Aorta (tissue), 5 donors: ENCODE results near the gene ZC3H12A. TPM values are rescaled to one million over a fixed set of nuclear protein-coding genes. Genes with fewer than 3 reads are reported as not detected.

ENCODE experiments used
- ATAC-seq: fragments of 200-7000 bp; cut with Tn5 transposase; one replicate; pipeline ENCODE4 v1.9.1; 2022; ENCODE audit warnings: moderate library complexity; ENCODE audit not compliant: low FRiP score
- DNase-seq, 2 donors: peaks; one replicate each; pipeline ENCODE4 v3.0.0-alpha.2; 2020
- H3K27ac ChIP-seq, 2 donors: one replicate each; pipeline ENCODE4 v1.5.1; 2013; ENCODE audit warnings: low read length in 2 of 2, mild to moderate bottlenecking in 2 of 2, moderate library complexity in 2 of 2, control low read depth in 1 of 2, inconsistent platforms in 1 of 2, low read depth in 1 of 2
- H3K27me3 ChIP-seq, 2 donors: one replicate each; pipeline ENCODE4 v1.6.1; 2013; ENCODE audit warnings: control low read depth in 1 of 2, low read length in 1 of 2, mild to moderate bottlenecking in 1 of 2, moderate library complexity in 1 of 2; ENCODE audit not compliant: insufficient read depth in 2 of 2, control insufficient read depth in 1 of 2
- H3K36me3 ChIP-seq, 2 donors: one replicate each; pipeline ENCODE4 v1.6.1; 2013; ENCODE audit warnings: control low read depth in 1 of 2, low read length in 1 of 2, mild to moderate bottlenecking in 1 of 2; ENCODE audit not compliant: insufficient read depth in 2 of 2, control insufficient read depth in 1 of 2
- H3K4me1 ChIP-seq, 2 donors: one replicate each; pipeline ENCODE4 v1.6.1; 2013; ENCODE audit warnings: low read length in 2 of 2, control low read depth in 1 of 2, mild to moderate bottlenecking in 1 of 2, moderate library complexity in 1 of 2; ENCODE audit not compliant: insufficient read depth in 2 of 2, control insufficient read depth in 1 of 2
- H3K4me3 ChIP-seq, 2 donors: one replicate each; pipeline ENCODE4 v1.5.1; 2013; ENCODE audit warnings: low read length in 2 of 2, control low read depth in 1 of 2, mild to moderate bottlenecking in 1 of 2
- H3K9me3 ChIP-seq: one replicate; pipeline ENCODE4 v1.6.1; 2013; ENCODE audit warnings: mild to moderate bottlenecking, low read length; ENCODE audit not compliant: control insufficient read depth
- WGBS, 2 donors: extraction: QIAGEN DNeasy Blood & Tissue Kit; methylation state at CpG; one replicate each; pipeline ENCODE4 v1.1.7; 2013; 5-methylcytosine and 5-hydroxymethylcytosine counted together
- intact Hi-C, 2 donors: fragments of 100-400 bp; cut with DNase I; formaldehyde crosslinking; loops; one replicate each; pipeline versions ENCODE4 v1.14.2 to v1.15.0; 2022
- polyA plus RNA-seq, 2 donors: library from polyadenylated mRNA; stranded (reverse); fragments of 200-250 nt; gene quantifications; one replicate each; pipeline ENCODE4 v1.2.3, GENCODE V29; 2013
- total RNA-seq, 2 donors: library from RNA; stranded (reverse); fragmentation: NEBNext Ultra II Directional; extraction: Animal tissue kit (Norgen Biotek cat#: 25700); gene quantifications; one replicate each; pipeline ENCODE4 v1.2.1, GENCODE V29; 2021
- donor health status: healthy with polysubstance abuse.
- donor health status: Bipolar disorder and iron deficiency.
- donor health status: DM: no; HTN: no; CAD: no.
- donor health status: DM: no; HTN: no; CAD: no.
- donor health status: DM: yes; HTN: yes; CAD: no.

Gene ZC3H12A
- total and polyA plus RNA-seq, 4 donors: 3.8 to 26.5 (median 11.6) TPM

DNA sequence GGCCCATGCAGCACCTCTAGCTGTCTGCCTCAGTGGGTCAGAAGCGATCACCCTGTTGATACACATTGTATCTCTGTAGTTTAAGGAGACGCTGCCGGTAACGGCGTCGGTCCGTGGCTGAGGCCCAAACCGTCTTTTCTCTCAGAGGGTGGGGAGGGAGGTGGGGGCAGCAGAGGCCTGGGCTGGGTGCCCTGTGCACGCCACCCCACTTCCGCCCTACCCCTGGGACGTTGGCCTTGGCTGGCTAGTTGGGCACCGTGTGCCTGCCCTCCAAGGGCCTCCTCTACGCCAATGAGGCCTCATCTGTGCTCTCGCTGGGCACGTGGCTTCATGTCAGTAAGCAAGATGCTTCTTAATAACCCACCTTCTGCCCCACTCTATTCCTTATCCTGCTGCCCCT is 9.4 kb downstream of the ZC3H12A start:
- Histone ChIP-seq H3K27ac (no peak overlapping the region), H3K27me3 (no peaks in the 10 kb centered on the region), H3K36me3 (peaks cover 0 to 8% of the 10 kb centered on the region in 2 donors), H3K4me1 (peaks cover 2 to 4% of the 10 kb centered on the region in 2 donors), H3K9me3 (no peaks in the 10 kb centered on the region), H3K4me3 (no peak overlapping the region)
- intact Hi-C loops: no loop called here
- DNase-seq (no peak), ATAC-seq (no peak)
- WGBS, 2 donors: 67 to 73% methylated on average over 15 of the region's 15 CpGs

DNA sequence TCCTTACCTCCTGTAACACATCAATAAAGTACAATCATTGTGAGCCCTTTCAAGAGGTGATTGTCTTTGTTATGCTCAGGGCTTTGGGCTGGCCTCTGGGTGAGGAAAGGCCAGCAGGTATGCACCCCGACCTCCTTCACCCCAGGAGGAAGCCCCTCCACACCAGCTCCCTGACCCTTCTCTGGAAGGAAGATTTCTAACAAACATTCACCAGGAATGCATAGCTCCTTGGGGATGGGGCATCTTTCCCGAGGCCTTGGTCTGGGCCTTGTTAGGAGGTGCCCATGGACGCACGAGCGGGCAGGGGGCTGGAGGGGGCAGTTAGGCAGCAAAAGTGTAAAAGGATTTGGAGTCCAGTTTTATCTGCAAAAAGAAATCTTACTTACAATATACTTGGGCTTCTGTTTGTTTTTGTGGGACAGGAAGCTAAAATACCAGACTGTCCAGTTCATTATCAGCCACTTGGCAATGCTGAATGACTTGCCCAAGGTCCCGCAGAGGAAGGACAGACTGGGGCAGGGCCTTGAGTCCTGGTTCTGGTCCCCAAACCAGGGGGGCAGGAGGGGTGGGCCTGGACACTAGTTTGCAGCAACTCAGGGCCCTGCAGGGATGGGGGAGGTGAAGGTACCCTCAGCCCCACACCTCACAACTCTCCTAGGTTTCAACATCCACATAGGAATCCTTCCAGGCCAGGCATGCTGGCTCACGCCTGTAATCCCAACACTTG is 10.1 kb downstream of the ZC3H12A start:
- Histone ChIP-seq H3K27me3 (no peaks in the 10 kb centered on the region), H3K27ac (peak overlapping the region in 1 of 2 donors; percentile 93), H3K4me1 (peaks cover 2 to 4% of the 10 kb centered on the region in 2 donors), H3K36me3 (peaks cover 0 to 8% of the 10 kb centered on the region in 2 donors), H3K4me3 (no peak overlapping the region), H3K9me3 (no peaks in the 10 kb centered on the region)
- DNase-seq (no peak), ATAC-seq (no peak)
- 30 to 32% methylated on average over 7 of the region's 7 CpGs for whole genome bisulfite sequencing, 2 donors
- intact Hi-C loops: no loop called here

DNA sequence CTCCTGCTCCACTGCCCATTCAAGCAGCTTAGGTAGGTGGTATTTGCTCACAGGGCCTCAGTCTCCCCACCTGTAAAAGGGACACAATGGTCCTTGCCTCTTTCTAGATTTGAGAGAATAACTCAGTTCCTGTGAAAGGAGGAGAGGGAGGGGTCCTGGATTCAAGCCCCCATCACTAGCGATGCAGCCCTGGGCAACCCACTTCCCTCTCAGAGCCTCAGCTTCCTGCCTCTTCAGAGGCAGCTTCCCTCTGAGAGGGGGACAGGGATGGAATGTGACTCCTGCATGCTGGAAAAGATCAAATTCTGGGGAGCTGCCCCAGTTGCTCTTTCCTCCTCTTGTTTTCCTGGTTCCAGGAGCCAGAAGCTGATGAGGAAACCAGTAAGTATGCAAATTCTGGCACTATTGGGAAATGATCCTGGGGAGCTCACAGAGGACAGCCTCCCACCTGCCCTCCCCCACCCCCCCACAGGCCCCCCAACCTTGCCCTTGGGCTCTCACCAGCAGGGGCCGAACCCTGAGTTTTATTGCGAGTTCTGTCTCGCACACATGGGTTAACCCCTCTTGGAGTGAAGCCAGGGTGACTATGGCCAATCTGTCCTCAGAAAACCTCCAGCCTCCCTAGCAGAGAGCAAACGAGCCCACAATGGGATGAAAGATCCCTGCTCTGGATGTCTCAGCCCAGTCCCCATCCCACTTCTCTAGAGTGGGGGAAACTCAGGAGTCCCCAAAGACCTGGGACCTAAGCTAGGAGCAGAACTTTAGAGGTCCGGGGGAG is 11.7 kb downstream of the ZC3H12A start:
- H3K4me1 ChIP-seq: peaks cover 0 to 4% of the 10 kb centered on the region in 2 donors
- 29 to 41% methylated on average over 6 of the region's 6 CpGs for WGBS, 2 donors
- no peaks in the 10 kb centered on the region for H3K27me3 ChIP-seq
- no peak overlapping the region for H3K4me3 ChIP-seq
- peak overlapping the region; percentile 58 to 93 for H3K27ac ChIP-seq
- ATAC-seq: no peak
- no peak for DNase-seq
- intact Hi-C loops: no loop called here
- H3K36me3 ChIP-seq: peaks cover 3 to 5% of the 10 kb centered on the region in 2 donors
- no peaks in the 10 kb centered on the region for H3K9me3 ChIP-seq

DNA sequence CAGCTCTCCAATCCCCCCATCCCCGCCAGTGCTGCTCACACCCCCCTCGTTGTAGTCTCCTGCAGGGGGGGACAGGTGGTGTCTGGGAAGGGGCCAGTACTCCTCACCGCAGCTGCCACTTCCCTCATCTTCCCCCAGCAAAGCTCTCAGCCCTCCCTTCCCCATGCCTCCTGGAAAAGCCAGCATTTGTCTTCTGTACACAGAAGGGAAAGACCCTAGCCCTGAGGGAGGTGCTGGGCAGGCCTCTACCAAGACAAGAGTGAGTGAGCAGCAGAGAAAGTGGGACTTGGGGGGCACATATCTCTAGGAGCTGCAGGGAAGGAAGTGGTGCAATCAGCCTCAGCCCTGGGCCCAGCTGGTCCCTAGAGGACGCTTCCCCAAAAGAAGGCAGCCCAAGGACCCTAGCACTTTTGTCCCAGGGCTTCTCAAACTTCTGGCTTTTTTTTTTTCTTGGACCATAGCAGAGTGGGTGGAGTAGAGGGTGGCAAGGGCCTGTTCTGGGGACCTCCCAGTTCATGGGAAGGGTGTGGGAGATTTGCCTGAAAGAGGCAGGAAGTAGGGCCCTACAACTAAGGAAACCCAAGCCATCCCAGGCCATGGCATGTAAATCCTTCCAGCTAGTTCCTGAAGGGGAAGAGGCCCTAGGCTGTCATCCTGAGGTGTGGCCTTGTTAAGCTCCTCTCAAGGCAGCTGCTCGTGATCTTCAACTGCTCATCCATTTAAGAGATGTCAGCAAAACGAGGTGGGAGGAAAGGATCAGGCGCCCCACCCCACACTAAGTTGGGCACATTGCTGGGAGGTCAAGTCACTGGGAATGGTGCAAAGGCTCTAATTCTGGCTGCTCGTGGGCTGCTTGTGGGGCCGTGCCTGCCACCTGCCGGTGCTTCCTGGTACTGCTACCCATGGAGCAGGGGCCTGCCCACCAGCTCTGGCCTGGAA is 12.6 kb downstream of the ZC3H12A start:
- Histone ChIP-seq H3K4me3 (no peak overlapping the region), H3K4me1 (peaks cover 0 to 4% of the 10 kb centered on the region in 2 donors), H3K27me3 (no peaks in the 10 kb centered on the region), H3K36me3 (peaks cover 2 to 4% of the 10 kb centered on the region in 2 donors), H3K27ac (peak overlapping the region in 1 of 2 donors; percentile 9), H3K9me3 (no peaks in the 10 kb centered on the region)
- WGBS, 2 donors: 20 to 21% methylated on average over 8 to 10 of the region's 10 CpGs
- intact Hi-C loops: loop anchor here (1.0 kb wide), 2 partner anchors 32 to 33 kb away; no protein-coding TSS in a partner anchor
- ATAC-seq: peak; percentile 90
- DNase-seq: peak; percentile 84 to 96

DNA sequence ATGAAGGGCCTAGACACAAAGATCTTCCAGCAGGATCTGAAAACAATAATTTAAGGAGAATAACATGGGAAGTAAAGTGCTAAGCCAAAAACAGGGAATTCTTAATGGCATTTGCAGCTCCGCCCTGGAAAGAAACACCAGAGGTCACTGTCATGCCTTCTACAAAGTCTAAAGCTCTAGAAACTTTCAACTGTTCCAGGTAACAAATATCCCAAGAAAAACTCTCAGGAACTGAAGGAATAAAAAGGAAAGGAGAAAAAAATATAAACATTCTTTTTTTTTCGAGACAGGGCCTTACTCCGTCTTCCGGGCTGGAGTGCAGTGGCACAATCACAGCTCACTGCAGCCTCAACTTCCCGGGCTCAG is 13.2 kb downstream of the ZC3H12A start:
- 83 to 90% methylated on average over 5 of the region's 5 CpGs for WGBS, 2 donors
- intact Hi-C loops: loop anchor here (1.0 kb wide), 2 partner anchors 32 to 33 kb away; no protein-coding TSS in a partner anchor
- Histone ChIP-seq H3K27me3 (no peaks in the 10 kb centered on the region), H3K27ac (no peak overlapping the region), H3K9me3 (no peaks in the 10 kb centered on the region), H3K36me3 (peaks cover 2 to 4% of the 10 kb centered on the region in 2 donors), H3K4me1 (peaks cover 0 to 4% of the 10 kb centered on the region in 2 donors), H3K4me3 (no peak overlapping the region)
- DNase-seq (no peak), ATAC-seq (no peak)

DNA sequence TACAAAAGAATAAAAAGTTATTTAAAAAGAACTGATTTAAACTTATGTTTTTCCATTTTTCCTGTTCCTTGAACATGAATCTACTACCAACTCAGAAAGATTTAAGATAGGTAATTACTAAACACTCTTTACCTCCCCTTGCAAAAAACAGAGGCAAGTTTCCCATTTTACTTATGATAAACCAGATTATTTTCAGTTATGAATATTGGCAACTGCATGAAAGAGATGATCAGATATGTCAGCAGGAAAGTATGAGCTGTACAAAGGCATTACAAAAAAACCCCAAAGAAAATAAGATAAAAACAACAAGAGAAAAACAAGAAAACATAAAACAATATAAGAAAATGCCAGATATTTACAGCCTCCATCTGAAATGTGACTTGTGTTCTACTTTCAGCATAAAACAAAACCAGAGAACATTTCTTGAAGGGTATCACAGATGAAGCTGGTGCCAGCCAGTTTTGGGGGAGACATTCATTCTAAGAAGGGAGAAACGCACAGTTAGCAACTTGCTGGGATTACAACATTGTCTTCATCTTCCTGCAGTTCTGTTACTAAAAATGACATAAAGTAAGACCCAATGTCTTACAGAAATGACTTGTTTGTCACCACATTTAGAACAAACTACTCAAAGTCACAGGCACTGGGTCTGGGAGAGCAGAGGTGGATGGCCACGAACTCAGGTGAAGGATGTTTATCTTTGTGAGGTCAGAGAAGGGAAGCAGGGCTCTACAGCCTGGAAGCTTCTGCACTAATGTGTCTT is 19.1 kb downstream of the ZC3H12A start:
- 87 to 90% methylated on average over 2 of the region's 2 CpGs for WGBS, 2 donors
- no peak for DNase-seq
- no peaks in the 10 kb centered on the region for H3K27me3 ChIP-seq
- H3K36me3 ChIP-seq: peaks cover 3 to 6% of the 10 kb centered on the region in 2 donors
- no peaks in the 10 kb centered on the region for H3K9me3 ChIP-seq
- H3K4me1 ChIP-seq: no peaks in the 10 kb centered on the region
- no peak overlapping the region for H3K27ac ChIP-seq
- no peak for ATAC-seq
- intact Hi-C loops: no loop called here
- no peak overlapping the region for H3K4me3 ChIP-seq

DNA sequence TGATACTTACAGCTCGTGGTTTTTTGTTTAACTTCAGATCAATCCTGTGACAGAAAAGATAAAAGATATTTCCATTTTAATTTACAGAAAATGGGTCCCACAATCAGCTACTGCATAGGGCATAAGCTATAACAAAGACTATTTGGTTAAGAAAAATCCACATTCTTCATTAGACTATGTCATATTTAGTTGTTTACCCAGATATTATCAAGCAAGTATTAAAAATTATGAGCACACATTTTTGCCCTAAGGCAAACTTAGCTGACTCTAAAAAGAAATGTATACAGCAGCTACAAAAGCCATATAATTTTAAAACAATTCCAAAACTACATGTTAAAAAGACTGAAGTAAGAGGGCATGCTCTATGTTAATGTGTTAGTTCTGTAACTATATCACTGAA is 21.5 kb downstream of the ZC3H12A start:
- no peak overlapping the region for H3K27ac ChIP-seq
- intact Hi-C loops: no loop called here
- ATAC-seq (no peak), DNase-seq (no peak)
- H3K36me3 ChIP-seq: peaks cover 5% of the 10 kb centered on the region in 2 donors
- H3K9me3 ChIP-seq: no peaks in the 10 kb centered on the region
- no peak overlapping the region for H3K4me3 ChIP-seq
- 62 to 78% methylated on average over 1 of the region's 1 CpG for WGBS, 2 donors
- H3K27me3 ChIP-seq: no peaks in the 10 kb centered on the region
- H3K4me1 ChIP-seq: peaks cover 0 to 2% of the 10 kb centered on the region in 2 donors

DNA sequence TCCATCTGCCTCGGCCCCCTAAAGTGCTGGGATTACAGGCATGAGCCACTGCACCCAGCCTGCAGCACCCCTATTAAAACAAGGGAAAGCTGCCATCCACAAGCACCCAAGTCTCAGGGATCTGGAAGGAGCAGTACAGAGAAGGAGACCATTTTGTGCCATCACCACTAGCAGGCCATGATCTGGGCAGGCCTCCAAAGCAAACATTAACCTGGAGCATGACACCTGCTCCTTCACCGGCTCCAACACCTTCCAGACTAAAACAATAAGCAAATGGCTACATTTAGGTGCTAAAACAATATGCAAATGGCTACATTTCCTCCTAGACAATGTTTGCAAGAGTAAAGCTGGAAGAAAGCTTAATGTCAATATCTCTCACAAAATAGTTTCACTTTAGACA is 23.5 kb downstream of the ZC3H12A start:
- Histone ChIP-seq H3K4me1 (peaks cover 0 to 2% of the 10 kb centered on the region in 2 donors), H3K36me3 (peaks cover 2 to 8% of the 10 kb centered on the region in 2 donors), H3K27ac (no peak overlapping the region), H3K9me3 (no peaks in the 10 kb centered on the region), H3K27me3 (no peaks in the 10 kb centered on the region), H3K4me3 (no peak overlapping the region)
- WGBS, 2 donors: 88 to 90% methylated on average over 2 of the region's 2 CpGs
- DNase-seq: no peak
- ATAC-seq: no peak
- intact Hi-C loops: no loop called here
